NOMO-1 treated with DMSO at 0.1 percent for 48 hours (cell line): Measurements from ENCODE around the gene MIPOL1.

Experiments used
- DNase-seq: peaks from one replicate; lab custom pipeline; 2025; ENCODE audit not compliant: unreplicated experiment; lab: John Stamatoyannopoulos, UW

Gene MIPOL1

DNA sequence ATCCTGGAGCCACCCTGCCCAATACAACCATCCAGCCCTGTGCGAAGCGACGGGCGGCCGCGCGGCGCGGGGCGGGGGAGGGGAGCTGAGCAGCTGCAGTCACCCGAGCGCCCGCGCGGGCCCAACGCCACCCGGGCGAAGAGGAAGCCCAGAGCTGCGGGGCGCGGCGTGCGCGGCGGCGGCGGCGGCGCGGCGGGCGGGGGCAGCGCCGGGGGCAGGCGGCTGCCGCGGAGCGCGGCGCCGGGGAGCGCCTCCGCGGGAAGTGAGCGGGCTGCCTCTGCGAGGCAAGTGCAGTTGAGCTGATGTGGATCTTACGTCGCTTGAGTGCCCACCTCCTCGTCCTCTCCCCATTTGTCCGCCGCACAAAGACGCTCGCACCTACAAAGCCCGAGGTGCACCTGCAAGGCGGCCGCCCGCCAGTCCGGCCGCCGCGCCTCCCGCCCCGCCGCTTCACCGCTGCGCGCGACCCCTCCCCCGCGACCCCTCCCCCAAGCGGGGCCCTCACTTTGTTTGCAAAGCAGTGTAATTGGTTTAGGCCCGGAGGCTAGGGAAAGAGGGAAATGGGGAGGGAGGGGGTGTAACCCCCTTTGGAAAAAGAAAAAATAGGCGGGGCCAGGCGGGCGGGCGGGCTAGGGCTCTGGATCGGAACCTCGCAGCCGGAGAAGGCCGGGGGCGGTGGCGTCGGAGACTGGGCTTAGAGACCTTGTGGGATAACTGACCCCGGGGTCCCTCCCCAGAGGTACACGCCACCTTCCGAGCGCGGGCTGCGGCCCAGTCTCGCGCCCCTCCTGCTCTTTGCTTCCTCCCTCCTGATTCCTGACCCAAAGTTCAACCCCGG is 397.5 kb downstream of the MIPOL1 start, which contains the start of the genes FOXA1 and TTC6:
Gene FOXA1, minus strand, starts transcription at position 279 of the 838 bp plus-strand sequence. Its CDS starts 277 bp downstream, at position 2.
Gene TTC6, plus strand, starts transcription at position 659 of the 838 bp plus-strand sequence. CDS start 26,436 bp downstream, outside the sequence.
- peak; percentile 31 for DNase-seq

DNA sequence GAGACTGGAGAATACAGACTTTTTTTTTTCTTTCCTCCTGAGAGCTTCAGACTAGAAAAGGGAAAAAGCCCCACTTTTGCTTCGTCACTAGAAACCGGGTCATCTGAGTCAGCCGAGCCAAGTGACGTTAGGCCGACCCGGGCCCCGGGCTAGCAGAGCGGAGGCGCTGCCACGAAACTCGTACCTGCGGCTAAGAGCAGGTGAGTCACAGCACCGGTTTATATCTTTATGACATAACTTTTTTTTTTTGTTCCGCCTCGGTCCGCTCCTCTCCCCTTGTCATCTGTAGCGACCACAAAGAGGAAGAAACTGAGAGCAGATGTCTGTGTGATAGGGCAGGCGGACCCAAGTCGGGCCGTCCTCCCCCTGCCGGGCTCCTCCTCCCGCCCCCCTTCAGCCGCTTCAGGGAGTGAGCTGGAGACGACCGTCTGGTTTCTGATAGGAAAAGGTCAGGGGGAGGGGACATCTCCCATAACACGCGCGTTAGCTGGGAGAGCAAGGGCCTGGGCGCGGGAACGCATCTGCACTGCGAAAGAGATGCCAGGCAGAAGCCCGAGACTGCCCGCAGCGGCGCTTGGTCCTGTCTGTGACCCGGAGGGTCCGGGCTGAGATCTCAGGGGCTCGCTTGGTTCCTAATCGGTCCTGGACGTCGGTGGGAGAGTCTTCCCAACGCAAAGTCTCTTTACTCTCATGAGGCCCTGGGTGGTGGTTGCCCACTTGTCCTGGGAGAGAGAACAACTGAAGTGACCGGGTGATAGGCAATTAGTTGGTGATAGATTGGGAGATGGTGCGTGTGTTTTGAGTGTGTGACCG is 398.3 kb downstream of the MIPOL1 start:
- peak; percentile 72 for DNase-seq

DNA sequence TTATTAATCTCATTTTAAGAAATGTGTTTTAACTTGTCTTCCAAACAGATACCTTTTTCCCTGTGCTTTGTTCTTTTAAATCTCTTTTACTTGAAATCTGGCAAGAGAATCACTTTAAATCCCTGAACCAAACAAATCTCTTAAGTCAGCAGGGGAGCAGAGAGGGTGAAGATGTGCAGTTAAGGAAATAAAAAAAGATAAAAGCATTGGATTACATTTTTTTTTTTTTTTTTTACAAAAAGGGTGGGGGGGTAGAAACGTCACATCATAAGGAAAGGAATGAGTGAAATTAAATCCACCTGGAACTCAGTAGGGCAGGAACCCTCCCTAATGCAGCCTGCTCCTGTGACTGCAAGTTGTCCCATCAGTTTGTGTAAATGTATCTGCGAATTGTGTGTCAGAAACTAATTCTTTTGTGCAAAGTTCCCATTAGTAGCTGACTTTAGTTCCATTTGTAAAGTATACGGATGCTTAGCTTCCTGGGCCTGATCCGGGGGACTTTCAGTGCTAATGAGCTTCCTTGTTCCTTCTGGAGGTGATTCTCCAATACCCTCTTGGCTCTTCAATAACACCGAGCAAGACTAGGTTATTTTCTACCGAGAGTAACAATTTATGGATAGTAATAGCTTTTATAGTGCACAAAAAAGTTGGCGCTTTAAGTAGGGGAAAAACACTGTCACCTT is 399.2 kb downstream of the MIPOL1 start:
- no peak for DNase-seq

DNA sequence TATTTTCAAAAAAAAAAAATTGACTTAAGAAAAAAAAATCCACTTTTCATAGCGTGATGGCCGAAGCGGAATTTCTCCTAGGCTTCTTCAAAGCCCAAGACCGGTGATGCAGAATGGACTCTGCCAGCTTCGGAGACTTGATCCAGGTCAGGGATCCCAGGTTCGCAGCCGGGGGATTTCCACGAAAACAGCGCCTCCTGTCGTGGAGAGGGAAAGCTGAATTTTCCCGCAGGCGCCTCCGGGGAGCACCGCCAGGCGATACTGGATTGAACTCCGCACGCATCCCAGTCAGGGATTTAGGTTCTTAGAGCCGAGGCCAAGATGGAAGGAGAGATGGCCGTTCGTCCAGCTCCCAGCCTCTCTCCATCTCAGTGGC is 399.8 kb downstream of the MIPOL1 start:
- DNase-seq = no peak

DNA sequence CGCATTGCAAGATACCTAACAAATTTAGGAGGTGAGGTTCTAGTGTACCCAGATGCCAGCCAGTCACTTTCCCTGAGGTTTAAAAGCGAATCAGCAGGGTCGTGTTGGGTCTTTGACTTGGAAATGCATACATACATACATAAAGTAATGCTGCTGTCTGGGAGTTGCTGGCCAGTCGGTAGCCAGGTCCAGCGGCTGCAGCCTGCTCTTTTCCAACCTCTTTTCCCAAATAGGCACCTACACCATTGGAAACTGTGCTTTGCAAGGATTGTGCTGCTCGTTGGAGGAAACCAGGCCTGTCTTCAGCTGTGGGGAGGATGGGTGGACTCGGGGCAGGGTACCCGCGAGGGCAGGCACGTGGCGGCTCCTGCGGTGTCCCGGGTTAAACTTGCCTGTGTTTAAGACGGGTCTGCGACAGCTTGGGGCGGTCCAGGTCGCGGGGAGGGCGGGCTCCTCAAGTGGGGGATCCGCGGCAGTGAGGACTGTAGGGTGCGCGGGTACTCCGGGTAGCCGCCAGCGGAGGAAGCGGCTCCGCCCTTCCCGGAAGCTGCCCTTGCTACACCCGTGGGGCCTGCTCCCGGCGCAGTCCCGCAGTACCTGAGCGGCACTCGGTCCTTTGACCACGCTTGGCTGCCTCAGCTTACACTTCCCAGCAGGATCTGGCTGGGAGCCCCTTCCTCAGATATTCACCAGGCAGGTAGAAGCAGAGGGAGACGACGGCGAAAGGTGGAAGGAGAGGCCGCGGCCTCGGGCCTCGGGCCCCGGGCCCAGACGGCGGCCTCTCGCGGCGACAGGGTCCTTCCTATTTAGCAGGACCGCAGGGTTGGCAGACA is 400.4 kb downstream of the MIPOL1 start:
- no peak for DNase-seq

DNA sequence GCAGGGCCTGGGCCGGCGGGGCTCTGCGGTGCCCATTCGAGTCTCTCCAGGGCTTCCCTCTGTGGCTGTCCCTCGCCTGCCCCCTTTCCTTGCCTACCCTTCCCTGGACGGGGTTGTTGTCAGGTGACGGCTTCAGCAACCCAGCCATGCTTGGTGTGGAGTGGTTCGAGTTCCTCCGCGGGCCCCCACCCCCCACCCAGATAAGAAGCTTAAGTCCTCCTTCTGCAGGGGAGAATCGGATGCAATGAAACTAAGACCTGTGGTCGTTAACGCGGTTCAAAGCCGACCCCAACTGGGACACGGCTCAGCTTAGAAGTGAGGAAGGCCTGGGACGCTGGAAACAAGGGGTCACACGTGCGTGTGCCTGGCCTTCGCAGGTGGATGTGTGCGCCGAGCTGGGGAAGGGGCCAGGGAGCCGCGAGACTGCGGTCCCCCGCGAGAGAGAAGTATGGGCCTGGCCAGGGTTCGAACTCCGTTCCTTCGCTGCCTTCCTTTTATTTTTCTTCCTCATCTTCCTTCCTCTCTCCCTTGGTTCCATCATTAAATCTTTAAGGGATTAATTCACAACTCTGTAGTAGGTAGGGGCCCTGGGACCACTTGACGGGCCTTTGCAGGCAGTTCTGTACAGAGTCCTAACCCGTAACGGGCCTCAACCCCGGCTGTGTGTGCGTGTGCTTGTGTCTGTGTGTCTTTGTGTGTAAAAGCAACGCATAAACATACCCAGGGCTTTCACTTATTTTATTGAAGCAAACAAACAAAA is 401.2 kb downstream of the MIPOL1 start:
- no peak for DNase-seq

DNA sequence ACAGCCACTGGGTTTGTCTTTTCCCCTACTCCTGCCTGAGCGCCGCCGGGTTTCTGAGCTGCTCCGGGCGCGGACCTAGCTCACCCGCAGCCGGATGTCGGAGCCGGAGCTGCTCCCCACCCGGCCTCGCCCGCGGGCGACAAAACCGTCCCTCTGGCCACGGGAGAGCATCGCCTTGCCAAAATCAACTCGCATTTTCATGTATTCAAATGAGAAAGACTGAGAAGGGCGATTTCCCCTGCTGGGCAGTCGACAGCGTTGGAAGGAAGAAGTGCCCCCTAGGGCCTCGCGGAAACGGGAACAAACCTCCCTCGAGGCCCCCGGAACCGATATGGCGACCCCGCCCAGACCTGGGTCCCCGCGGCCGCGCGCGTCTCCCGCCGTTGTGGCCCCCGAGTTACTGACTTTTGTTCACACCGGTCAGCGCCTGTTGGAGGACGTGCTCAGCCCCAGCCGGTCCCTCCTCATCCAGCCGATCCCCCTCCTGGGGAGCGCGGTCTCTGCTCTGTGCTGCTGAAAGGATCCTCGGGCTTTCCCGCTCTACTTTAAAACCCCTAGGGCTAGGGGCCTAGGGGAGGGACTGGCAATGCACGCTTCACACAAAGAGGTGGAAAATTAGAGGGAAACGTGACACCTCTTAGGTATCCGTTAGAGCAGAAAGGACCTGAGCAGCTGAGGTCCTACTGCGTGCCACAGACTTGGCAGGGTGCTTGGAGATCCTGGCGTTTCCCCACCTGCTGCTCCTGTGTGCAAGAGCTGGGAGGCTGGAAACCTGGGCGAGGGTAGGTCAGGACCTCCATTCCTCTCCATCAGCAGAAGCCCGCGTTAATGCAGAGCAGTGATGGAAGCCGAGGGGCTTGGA is 402.0 kb downstream of the MIPOL1 start:
- DNase-seq = no peak

DNA sequence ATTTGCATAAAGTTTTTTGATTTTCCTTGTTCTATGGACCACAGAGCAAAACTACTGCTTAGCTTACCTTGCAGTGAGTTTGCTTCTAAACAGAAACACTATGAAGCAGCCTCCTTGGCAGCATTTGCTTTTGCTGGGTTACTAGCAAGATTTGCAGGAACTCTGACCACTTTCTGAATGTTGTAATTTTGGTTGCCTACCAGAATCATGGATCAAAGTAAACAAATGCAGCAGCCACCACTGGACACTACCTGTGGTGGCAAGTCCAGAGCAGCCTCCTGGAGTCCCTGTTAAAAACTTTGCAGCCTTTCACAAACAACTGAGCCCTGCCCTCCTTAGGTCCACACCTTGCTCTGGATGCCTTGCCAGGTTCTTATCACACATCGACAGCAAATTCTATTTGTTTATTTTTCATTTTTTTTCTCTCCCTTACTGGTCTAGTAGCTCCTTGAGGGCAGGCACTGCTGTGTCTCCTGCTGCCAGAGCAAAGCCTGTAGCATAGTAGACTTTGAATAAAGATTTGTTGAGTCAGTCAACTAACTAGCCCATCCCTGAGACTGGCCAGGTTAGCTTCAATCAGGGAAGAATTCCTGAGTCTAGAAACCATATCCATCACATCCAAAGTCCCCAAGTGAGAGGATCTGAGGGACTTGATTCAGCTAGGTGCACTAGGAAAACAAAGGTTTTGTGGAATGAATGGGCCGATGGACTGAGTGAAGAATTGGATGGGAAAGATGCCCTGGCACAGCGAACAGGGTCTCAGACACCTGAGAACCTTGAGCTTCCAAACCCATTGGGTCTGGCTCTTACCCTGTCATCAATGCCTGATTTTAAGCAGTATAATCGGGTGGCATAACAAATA is 403.4 kb downstream of the MIPOL1 start:
- no peak for DNase-seq

DNA sequence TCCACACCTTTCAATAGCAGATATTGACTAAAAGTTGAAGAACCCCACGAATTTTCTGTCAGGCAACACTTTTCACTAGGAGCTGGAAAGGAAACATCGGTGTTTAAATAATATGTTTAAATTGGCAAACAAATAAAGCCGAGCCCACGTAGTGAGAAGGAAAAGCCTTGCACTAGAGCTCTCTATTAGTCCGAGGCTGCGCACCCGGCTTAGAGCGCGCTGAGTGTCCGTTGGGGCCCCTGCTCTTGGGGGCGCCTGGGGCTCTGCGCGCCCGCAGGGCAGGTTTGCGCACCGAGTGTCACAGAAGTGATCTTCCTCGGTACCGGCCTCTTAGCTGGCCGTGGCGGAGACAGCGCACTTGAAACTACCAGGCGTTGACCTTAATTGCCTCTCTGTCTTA is 404.1 kb downstream of the MIPOL1 start:
- no peak for DNase-seq
